HepG2 (cell line): ENCODE results near the gene ZBTB48. TPM values are rescaled to one million over a fixed set of nuclear protein-coding genes. Genes with fewer than 3 reads are reported as not detected.

Experiments used
- HMGXB4 ChIP-seq, 2 experiments: sonication (generic) in 1 of 2; formaldehyde crosslinking in 1 of 2; IDR thresholded peaks; 2 replicates each; pipeline versions ENCODE4 v1.4.0 to v1.6.1; 2018 to 2020; ENCODE audit warnings: missing genetic modification reagents in 2 of 2, borderline replicate concordance in 1 of 2, low read depth in 1 of 2, mild to moderate bottlenecking in 1 of 2, missing biosample characterization in 1 of 2
- NFKB2 ChIP-seq: sonication (generic); formaldehyde crosslinking; IDR thresholded peaks from 2 replicates; pipeline ENCODE4 v1.4.0; 2020; ENCODE audit warnings: missing genetic modification reagents, borderline replicate concordance
- NONO ChIP-seq, 2 experiments: fragments of 450-650 bp in 1 of 2; sonication (generic) in 1 of 2; formaldehyde crosslinking in 1 of 2; IDR thresholded peaks in 1 of 2; conservative IDR thresholded peaks in 1 of 2; 2 replicates each; pipeline versions ENCODE4 v1.6.1 to v1.8.0; 2017 to 2022; ENCODE audit warnings: mild to moderate bottlenecking in 1 of 2, missing genetic modification reagents in 1 of 2, moderate library complexity in 1 of 2
- PHF8 ChIP-seq: sonication (generic); formaldehyde crosslinking; IDR thresholded peaks from 2 replicates; pipeline ENCODE4 v1.5.0; 2020; ENCODE audit warnings: missing genetic modification reagents
- RFX5 ChIP-seq: IDR thresholded peaks from 2 replicates; pipeline ENCODE4 v1.6.1; 2011; ENCODE audit warnings: low read depth, low read length, improper control_type of control experiment
- SALL1 ChIP-seq: sonication (generic); formaldehyde crosslinking; IDR thresholded peaks from 2 replicates; pipeline ENCODE4 v1.8.0; 2022; ENCODE audit warnings: mild to moderate bottlenecking, missing genetic modification reagents
- TAF1 ChIP-seq: sonication (generic); formaldehyde crosslinking; IDR thresholded peaks from 2 replicates; pipeline ENCODE4 v1.4.0; 2020; ENCODE audit warnings: missing genetic modification reagents
- U2AF1 ChIP-seq: fragments of 200-400 bp; formaldehyde crosslinking; optimal IDR thresholded peaks from 2 replicates; pipeline ENCODE3; 2017; ENCODE audit warnings: mild to moderate bottlenecking, low read depth, low read length
- ZBTB10 ChIP-seq: sonication (generic); formaldehyde crosslinking; IDR thresholded peaks from 2 replicates; pipeline ENCODE4 v1.4.0; 2020; ENCODE audit warnings: missing genetic modification reagents, borderline replicate concordance
- ZNF143 ChIP-seq: sonication (generic); formaldehyde crosslinking; IDR thresholded peaks from 2 replicates; pipeline ENCODE4 v1.4.0; 2020; ENCODE audit warnings: missing genetic modification reagents
- ZNF235 ChIP-seq: sonication (generic); formaldehyde crosslinking; IDR thresholded peaks from 2 replicates; pipeline ENCODE4 v1.8.1; 2023; ENCODE audit warnings: mild to moderate bottlenecking, missing genetic modification reagents, borderline replicate concordance
- ZNF280B ChIP-seq: sonication (generic); formaldehyde crosslinking; IDR thresholded peaks from 2 replicates; pipeline ENCODE4 v1.5.0; 2020; ENCODE audit warnings: missing genetic modification reagents, mild to moderate bottlenecking, borderline replicate concordance
- ZNF430 ChIP-seq: sonication (generic); formaldehyde crosslinking; IDR thresholded peaks from 2 replicates; pipeline ENCODE4 v1.9.0; 2021; ENCODE audit warnings: mild to moderate bottlenecking, missing genetic modification reagents
- ZNF687 ChIP-seq: sonication (generic); formaldehyde crosslinking; IDR thresholded peaks from 2 replicates; pipeline ENCODE4 v1.5.1; 2020; ENCODE audit warnings: mild to moderate bottlenecking, missing genetic modification reagents, moderate library complexity
- polyA plus RNA-seq, 8 experiments: library from polyadenylated mRNA; depleted of rRNA in 3 of 8; stranded (reverse) in 7 of 8; unstranded in 1 of 8; fragments of >200 nt; fragmentation: Illumina TruSeq in 4 of 8; extraction: Trizol in 4 of 8; gene quantifications; 2 replicates each; pipeline versions ENCODE4 v1.2.1 to v1.2.3, GENCODE V29; 2011 to 2016; ENCODE audit warnings: low read depth in 4 of 8, missing spikeins in 1 of 8, mixed read lengths in 1 of 8; ENCODE audit not compliant: insufficient read depth in 1 of 8
- total RNA-seq, 5 experiments: library from RNA; depleted of rRNA; stranded (reverse); fragments of >200 nt; fragmentation: Illumina TruSeq; extraction: Trizol; gene quantifications; 2 replicates each; pipeline ENCODE4 v1.2.3, GENCODE V29; 2016; ENCODE audit warnings: low read depth in 1 of 5
- TF ChIP-seq, protein P1 (sequence below): sonication (generic); IDR thresholded peaks from 2 replicates; pipeline ENCODE4 v1.6.1; 2016; ENCODE audit warnings: low read depth, borderline replicate concordance

The ZBTB48 gene
- total and polyA plus RNA-seq, 2 of the 13 experiments (the other 11 are each of a cell fraction or from before 2014, with no cell fraction given) = 13.0 to 17.1 TPM

GRCh38 chr1:6612641-6613360, 33.0 kb downstream of the ZBTB48 start (continued):
- TF ChIP-seq ZNF687 (peak; percentile 63), ZBTB10 (CRISPR knock-in tag) (peak; percentile 83; the same call in 1 of the 2 replicates), HMGXB4 (CRISPR knock-in tag; IDR thresholded peaks at IDR 0.05; ENCODE audit: borderline replicate concordance in 1 of 2, low read depth in 1 of 2) (0 out of 4 replicates have a peak, but pooled peaks of 1 of the 2 experiments have one; percentile 26), PHF8 (CRISPR knock-in tag) (peak; percentile 60), SALL1 (CRISPR knock-in tag) (peak; percentile 21; the same call in 1 of the 2 replicates), NFKB2 (CRISPR knock-in tag) (0 out of 2 replicates have a peak, but pooled peaks have one; percentile 6), RFX5 (no peak), ZNF430 (CRISPR knock-in tag) (0 out of 2 replicates have a peak, but pooled peaks have one; percentile 53), ZNF280B (CRISPR knock-in tag) (peak; percentile 42; the same call in 1 of the 2 replicates), ZNF235 (CRISPR knock-in tag) (0 out of 2 replicates have a peak, but pooled peaks have one; percentile 51), TAF1 (CRISPR knock-in tag) (peak; percentile 54; the same call in 1 of the 2 replicates), NONO (IDR thresholded peaks at IDR 0.05) (no peak), NONO (CRISPR knock-in tag; conservative IDR thresholded peaks at IDR 0.05) (0 out of 2 replicates have a peak, but pooled peaks have one; percentile 5), ZNF143 (CRISPR knock-in tag) (0 out of 2 replicates have a peak, but pooled peaks have one; percentile 42), U2AF1 (no peak)
- TF ChIP-seq, protein P1, sequence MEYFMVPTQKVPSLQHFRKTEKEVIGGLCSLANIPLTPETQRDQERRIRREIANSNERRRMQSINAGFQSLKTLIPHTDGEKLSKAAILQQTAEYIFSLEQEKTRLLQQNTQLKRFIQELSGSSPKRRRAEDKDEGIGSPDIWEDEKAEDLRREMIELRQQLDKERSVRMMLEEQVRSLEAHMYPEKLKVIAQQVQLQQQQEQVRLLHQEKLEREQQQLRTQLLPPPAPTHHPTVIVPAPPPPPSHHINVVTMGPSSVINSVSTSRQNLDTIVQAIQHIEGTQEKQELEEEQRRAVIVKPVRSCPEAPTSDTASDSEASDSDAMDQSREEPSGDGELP = peak; percentile 34; the same call in 1 of the 2 replicates
